ENCODE results near the gene SMAP1.

SMAP1 gene

DNA sequence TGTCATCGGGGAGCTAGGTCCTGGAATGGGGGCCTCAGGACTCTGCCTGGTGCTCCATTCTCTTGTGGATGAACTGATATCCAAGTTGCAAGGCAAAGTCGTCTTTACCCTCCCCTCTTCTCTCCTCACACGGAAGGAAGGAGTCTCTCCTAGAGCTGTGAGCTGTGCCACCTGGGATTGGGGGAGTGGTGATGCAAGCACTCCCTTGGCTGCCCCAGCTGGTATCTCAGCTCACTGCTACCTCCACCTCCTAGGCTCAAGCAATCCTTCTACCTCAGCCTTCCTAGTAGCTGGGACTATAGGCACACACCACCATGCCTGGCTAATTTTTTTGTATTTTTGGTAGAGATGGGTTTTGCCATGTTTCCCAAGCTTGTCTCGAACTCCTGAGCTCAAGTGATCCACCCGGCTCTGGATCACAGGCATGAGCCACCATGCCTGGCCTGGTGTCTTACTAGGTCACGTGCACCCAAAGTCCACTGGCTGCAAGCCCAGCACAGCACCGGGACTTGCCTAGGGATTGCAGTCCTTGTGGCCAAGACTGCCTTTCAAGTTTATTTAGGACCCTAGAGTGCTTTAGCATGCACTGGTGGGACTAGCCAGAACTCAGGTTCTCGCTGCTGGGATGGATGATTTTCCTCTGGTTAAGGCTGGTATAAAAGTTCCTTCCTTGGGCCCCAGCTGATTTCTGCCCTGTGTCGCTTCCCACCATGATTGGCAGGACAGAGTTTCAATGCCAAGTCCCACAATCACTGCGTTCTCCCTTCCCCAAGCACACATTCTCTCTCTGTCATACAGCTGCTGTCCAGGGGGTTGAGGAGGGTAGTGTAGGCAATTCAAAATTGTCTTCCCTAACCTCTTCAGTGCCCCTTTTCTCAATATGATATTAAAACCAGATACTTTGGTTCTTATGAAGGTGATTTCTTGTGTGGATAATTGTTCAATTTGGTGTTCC, 33.5 kb downstream of the SMAP1 start:
- Histone ChIP-seq H3K36me3 (ENCODE audit: control insufficient read depth, insufficient read depth, low read length) (no peaks in the 10 kb centered on the region; the same call in none of the 2 replicates), H3K27me3 (replicated peaks; ENCODE audit: control insufficient read depth, insufficient read depth, low read length) (no peaks in the 10 kb centered on the region), H3K4me3 (replicated peaks; ENCODE audit: low read depth, low read length) (no peak overlapping the region)
- TF ChIP-seq CTCF (IDR thresholded peaks at IDR 0.05; ENCODE audit: insufficient read depth, low read length, poor library complexity, severe bottlenecking): no peak
- no peak for DNase-seq (ENCODE audit: extremely low read depth, insufficient read length)

DNA sequence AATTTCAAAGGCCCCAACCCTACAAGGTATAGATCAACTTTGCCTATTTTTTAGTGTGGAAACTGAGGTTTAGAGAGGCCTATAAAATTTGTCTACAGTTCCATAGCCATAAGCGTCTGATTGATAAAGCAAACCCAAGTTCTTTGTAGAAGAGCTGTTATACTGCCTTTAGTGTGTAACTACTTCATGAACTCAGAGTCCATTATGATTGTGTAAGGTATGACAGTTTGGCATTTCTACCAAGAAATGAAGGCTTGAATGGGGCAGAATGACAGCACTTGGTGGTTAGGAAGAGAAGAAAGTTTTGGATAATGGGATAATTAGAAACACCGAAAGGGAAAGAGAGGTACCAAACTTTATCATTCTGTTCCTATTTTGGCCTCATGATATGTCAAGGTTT, 38.1 kb downstream of the SMAP1 start:
- no peak for TF ChIP-seq CTCF (IDR thresholded peaks at IDR 0.05; ENCODE audit: insufficient read depth, low read length, poor library complexity, severe bottlenecking)
- Histone ChIP-seq H3K27me3 (replicated peaks; ENCODE audit: control insufficient read depth, insufficient read depth, low read length) (no peaks in the 10 kb centered on the region), H3K4me3 (replicated peaks; ENCODE audit: low read depth, low read length) (no peak overlapping the region), H3K36me3 (ENCODE audit: control insufficient read depth, insufficient read depth, low read length) (no peaks in the 10 kb centered on the region; the same call in none of the 2 replicates)
- no peak for DNase-seq (ENCODE audit: extremely low read depth, insufficient read length)

- Histone ChIP-seq H3K36me3 (ENCODE audit: control insufficient read depth, insufficient read depth, low read length) (no peaks in the 10 kb centered on the region), H3K27me3 (replicated peaks; ENCODE audit: control insufficient read depth, insufficient read depth, low read length) (no peaks in the 10 kb centered on the region), H3K4me3 (replicated peaks; ENCODE audit: low read depth, low read length) (no peak overlapping the region)
- no peak for DNase-seq (ENCODE audit: extremely low read depth, insufficient read length)
- TF ChIP-seq CTCF (IDR thresholded peaks at IDR 0.05; ENCODE audit: insufficient read depth, low read length, poor library complexity, severe bottlenecking): peak; percentile 18
These were observed 38.9 kb downstream of the SMAP1 start for GRCh38 chr6:70706491-70707123.

DNA sequence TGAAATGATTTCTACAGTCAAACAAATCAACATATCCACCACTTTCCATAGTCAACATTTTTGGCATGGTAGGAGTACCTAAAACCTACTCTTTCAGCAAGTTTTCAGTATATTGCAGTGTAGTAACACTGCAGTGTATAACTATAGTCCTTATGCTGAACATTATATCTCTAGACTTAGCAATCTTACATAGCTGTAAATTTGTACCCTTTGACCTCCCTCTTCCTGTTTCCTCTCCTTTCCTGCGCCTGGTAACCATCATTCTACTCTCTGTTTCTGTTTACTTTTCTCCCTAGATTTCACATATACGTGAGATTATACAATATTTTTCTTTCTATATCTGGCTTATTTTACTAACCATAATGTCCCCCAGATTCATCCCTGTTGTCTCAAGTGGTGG, 40.2 kb downstream of the SMAP1 start:
- no peak for TF ChIP-seq CTCF (IDR thresholded peaks at IDR 0.05; ENCODE audit: insufficient read depth, low read length, poor library complexity, severe bottlenecking)
- Histone ChIP-seq H3K36me3 (ENCODE audit: control insufficient read depth, insufficient read depth, low read length) (no peaks in the 10 kb centered on the region), H3K27me3 (replicated peaks; ENCODE audit: control insufficient read depth, insufficient read depth, low read length) (no peaks in the 10 kb centered on the region), H3K4me3 (replicated peaks; ENCODE audit: low read depth, low read length) (no peak overlapping the region)
- no peak for DNase-seq (ENCODE audit: extremely low read depth, insufficient read length)

- no peaks in the 10 kb centered on the region for H3K36me3 ChIP-seq (ENCODE audit: control insufficient read depth, insufficient read depth, low read length)
- no peaks in the 10 kb centered on the region for H3K27me3 ChIP-seq (replicated peaks; ENCODE audit: control insufficient read depth, insufficient read depth, low read length)
- H3K4me3 ChIP-seq (replicated peaks; ENCODE audit: low read depth, low read length): no peak overlapping the region
- no peak for TF ChIP-seq CTCF (IDR thresholded peaks at IDR 0.05; ENCODE audit: insufficient read depth, low read length, poor library complexity, severe bottlenecking)
- no peak for DNase-seq (ENCODE audit: extremely low read depth, insufficient read length)
These were observed 40.8 kb downstream of the SMAP1 start for GRCh38 chr6:70708448-70708847.
